ENCODE data around the gene UCN.

- no peak for TF ChIP-seq MAX (IDR thresholded peaks at IDR 0.05)
- no peak for TF ChIP-seq USF1 (IDR thresholded peaks at IDR 0.05)
- TF ChIP-seq EGR1 (IDR thresholded peaks at IDR 0.05) = no peak
- no peak for TF ChIP-seq EP300 (IDR thresholded peaks at IDR 0.05; ENCODE audit: borderline replicate concordance)
- no peak for TF ChIP-seq REST (IDR thresholded peaks at IDR 0.05; ENCODE audit: low read depth)
- no peak for TF ChIP-seq CEBPB (IDR thresholded peaks at IDR 0.05)
- no peak for TF ChIP-seq CREB1 (IDR thresholded peaks at IDR 0.05; ENCODE audit: low read depth)
- TF ChIP-seq TAF1 (IDR thresholded peaks at IDR 0.05; ENCODE audit: low read depth) = no peak
- no peak for TF ChIP-seq RAD21 (IDR thresholded peaks at IDR 0.05; ENCODE audit: low read depth)
These were observed 1.5 kb downstream of the UCN start for GRCh38 chr2:27306573-27307286.

All from Ishikawa (cell line).